ENCODE results near the gene CGNL1.

Gene CGNL1

GRCh38 chr15:57345584-57345983 lies 30.7 kb upstream of the CGNL1 start:
- no peak for DNase-seq (ENCODE audit: low spot score)
- no peak for TF ChIP-seq CTCF (IDR thresholded peaks at IDR 0.05; ENCODE audit: borderline replicate concordance, control extremely low read depth, extremely low read depth, insufficient read depth, missing control alignments)
- in situ Hi-C loops (cut with MboI; ENCODE audit: low sequenced_read_pairs, unreplicated experiment) = no loop called here

- no peak for DNase-seq (ENCODE audit: low spot score)
- TF ChIP-seq CTCF (IDR thresholded peaks at IDR 0.05; ENCODE audit: borderline replicate concordance, control extremely low read depth, extremely low read depth, insufficient read depth, missing control alignments) = no peak
- in situ Hi-C loops (cut with MboI; ENCODE audit: low sequenced_read_pairs, unreplicated experiment) = no loop called here
Observed at GRCh38 chr15:57348081-57348480, 28.2 kb upstream of the CGNL1 start.

GRCh38 chr15:57352535-57353316 lies 23.6 kb upstream of the CGNL1 start:
- TF ChIP-seq CTCF (IDR thresholded peaks at IDR 0.05; ENCODE audit: borderline replicate concordance, control extremely low read depth, extremely low read depth, insufficient read depth, missing control alignments) = no peak
- no peak for DNase-seq (ENCODE audit: low spot score)
- in situ Hi-C loops (cut with MboI; ENCODE audit: low sequenced_read_pairs, unreplicated experiment) = no loop called here

GRCh38 chr15:57353317-57353804 lies 22.9 kb upstream of the CGNL1 start:
- no peak for TF ChIP-seq CTCF (IDR thresholded peaks at IDR 0.05; ENCODE audit: borderline replicate concordance, control extremely low read depth, extremely low read depth, insufficient read depth, missing control alignments)
- no peak for DNase-seq (ENCODE audit: low spot score)
- in situ Hi-C loops (cut with MboI; ENCODE audit: low sequenced_read_pairs, unreplicated experiment) = no loop called here

GRCh38 chr15:57354436-57355123 lies 21.7 kb upstream of the CGNL1 start:
- in situ Hi-C loops (cut with MboI; ENCODE audit: low sequenced_read_pairs, unreplicated experiment) = no loop called here
- no peak for DNase-seq (ENCODE audit: low spot score)
- TF ChIP-seq CTCF (IDR thresholded peaks at IDR 0.05; ENCODE audit: borderline replicate concordance, control extremely low read depth, extremely low read depth, insufficient read depth, missing control alignments) = no peak

GRCh38 chr15:57355259-57355658 lies 21.0 kb upstream of the CGNL1 start:
- in situ Hi-C loops (cut with MboI; ENCODE audit: low sequenced_read_pairs, unreplicated experiment) = no loop called here
- no peak for DNase-seq (ENCODE audit: low spot score)

More at GRCh38 chr15:57355259-57355658, 21.0 kb upstream of the CGNL1 start:
- no peak for TF ChIP-seq CTCF (IDR thresholded peaks at IDR 0.05; ENCODE audit: borderline replicate concordance, control extremely low read depth, extremely low read depth, insufficient read depth, missing control alignments)
